Brain microvascular endothelial cell (primary cell): ENCODE measurements around the gene KIF21A.
A peak's percentile ranks its signal among the peaks of the same experiment; 100 is the strongest.

ENCODE experiments used
- DNase-seq: peaks from one replicate; pipeline ENCODE4 v3.0.0-alpha.2; 2020
- H3K27ac ChIP-seq: fragments of 250-450 bp; sonication (Bioruptor Pico); 2 replicates; pipeline ENCODE4 v1.5.1; 2020; ENCODE audit warnings: mild to moderate bottlenecking, moderate library complexity
- H3K27me3 ChIP-seq: fragments of 250-450 bp; sonication (Bioruptor Pico); replicated peaks from 2 replicates; pipeline ENCODE4 v1.5.1; 2020; ENCODE audit warnings: mild to moderate bottlenecking
- H3K36me3 ChIP-seq: fragments of 250-450 bp; sonication (Bioruptor Pico); replicated peaks from 2 replicates; pipeline ENCODE4 v1.5.1; 2020; ENCODE audit warnings: mild to moderate bottlenecking
- H3K4me3 ChIP-seq: 2 replicates; pipeline ENCODE4 v1.5.1; 2011; ENCODE audit warnings: low read depth, mild to moderate bottlenecking, control low read depth, low read length, moderate library complexity
- in situ Hi-C: cut with HindIII; loops from 2 replicates; pipeline ENCODE4 v1.10.0; 2017; ENCODE audit warnings: low sequenced_read_pairs, low pct_ligation_motif_present
- TF ChIP-seq, protein P1 (sequence below): IDR thresholded peaks from 2 replicates; pipeline ENCODE4 v1.5.1; 2011; ENCODE audit warnings: low read depth, mild to moderate bottlenecking, moderate library complexity, low read length, control low read depth, inconsistent platforms; ENCODE audit errors: missing control alignments

KIF21A gene

DNA sequence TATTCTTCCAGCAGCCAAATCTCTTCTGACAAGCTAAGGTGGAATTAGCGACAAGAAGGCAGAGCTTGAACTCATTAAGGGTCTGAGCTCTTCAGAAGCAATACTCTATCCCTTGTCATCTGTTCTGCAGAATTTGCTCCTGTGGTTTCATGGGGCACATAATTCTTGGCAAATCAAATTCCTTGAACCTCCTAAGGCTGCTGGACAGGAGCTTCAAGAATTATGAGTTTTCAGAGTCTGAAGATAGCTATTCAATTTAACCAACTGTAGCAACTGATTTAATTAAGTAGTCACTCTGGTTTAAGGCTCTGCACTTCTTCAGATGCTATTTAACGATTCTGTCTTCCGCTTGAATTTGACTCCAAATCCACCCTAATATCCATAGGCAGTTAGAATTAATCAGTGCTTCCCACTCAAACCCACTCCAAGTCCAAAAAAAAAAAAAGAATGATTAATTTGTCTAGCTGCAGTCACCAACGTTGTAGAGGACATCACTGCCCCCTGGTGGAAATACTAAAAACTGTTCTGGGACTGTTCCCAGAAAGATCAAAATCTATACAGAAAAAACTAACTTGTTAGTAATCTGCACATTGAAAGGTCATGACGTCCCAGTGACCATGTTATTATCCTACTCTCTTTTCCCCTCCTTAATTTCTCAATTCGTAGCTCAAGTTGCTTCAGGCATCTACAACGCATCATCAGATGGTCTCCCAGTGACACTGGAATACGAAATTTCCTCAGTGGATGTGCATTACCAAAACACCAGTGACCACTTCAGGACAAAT is 169.9 kb downstream of the KIF21A start:
- no peaks in the 10 kb centered on the region for H3K36me3 ChIP-seq
- H3K27me3 ChIP-seq = no peaks in the 10 kb centered on the region
- no peak overlapping the region for H3K4me3 ChIP-seq
- TF ChIP-seq, protein P1, sequence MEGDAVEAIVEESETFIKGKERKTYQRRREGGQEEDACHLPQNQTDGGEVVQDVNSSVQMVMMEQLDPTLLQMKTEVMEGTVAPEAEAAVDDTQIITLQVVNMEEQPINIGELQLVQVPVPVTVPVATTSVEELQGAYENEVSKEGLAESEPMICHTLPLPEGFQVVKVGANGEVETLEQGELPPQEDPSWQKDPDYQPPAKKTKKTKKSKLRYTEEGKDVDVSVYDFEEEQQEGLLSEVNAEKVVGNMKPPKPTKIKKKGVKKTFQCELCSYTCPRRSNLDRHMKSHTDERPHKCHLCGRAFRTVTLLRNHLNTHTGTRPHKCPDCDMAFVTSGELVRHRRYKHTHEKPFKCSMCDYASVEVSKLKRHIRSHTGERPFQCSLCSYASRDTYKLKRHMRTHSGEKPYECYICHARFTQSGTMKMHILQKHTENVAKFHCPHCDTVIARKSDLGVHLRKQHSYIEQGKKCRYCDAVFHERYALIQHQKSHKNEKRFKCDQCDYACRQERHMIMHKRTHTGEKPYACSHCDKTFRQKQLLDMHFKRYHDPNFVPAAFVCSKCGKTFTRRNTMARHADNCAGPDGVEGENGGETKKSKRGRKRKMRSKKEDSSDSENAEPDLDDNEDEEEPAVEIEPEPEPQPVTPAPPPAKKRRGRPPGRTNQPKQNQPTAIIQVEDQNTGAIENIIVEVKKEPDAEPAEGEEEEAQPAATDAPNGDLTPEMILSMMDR = peak; percentile 69
- H3K27ac ChIP-seq = no peak overlapping the region
- DNase-seq = peak; percentile 40
- in situ Hi-C loops = no loop called here

- Histone ChIP-seq H3K4me3 (no peak overlapping the region), H3K36me3 (no peaks in the 10 kb centered on the region), H3K27me3 (no peaks in the 10 kb centered on the region), H3K27ac (no peak overlapping the region)
- no peak for DNase-seq
- TF ChIP-seq, protein P1 = no peak
- in situ Hi-C loops = no loop called here
Observed at GRCh38 chr12:39269492-39269891, 173.4 kb downstream of the KIF21A start.

- Histone ChIP-seq H3K4me3 (no peak overlapping the region), H3K27ac (no peak overlapping the region), H3K36me3 (no peaks in the 10 kb centered on the region), H3K27me3 (no peaks in the 10 kb centered on the region)
- TF ChIP-seq, protein P1 = no peak
- in situ Hi-C loops = no loop called here
- no peak for DNase-seq
Observed at GRCh38 chr12:39267886-39268285, 175.0 kb downstream of the KIF21A start.

- no peak overlapping the region for H3K4me3 ChIP-seq
- in situ Hi-C loops = no loop called here
- TF ChIP-seq, protein P1 = no peak
- no peaks in the 10 kb centered on the region for H3K36me3 ChIP-seq
- DNase-seq = no peak
- no peaks in the 10 kb centered on the region for H3K27me3 ChIP-seq
- H3K27ac ChIP-seq = no peak overlapping the region
Observed at GRCh38 chr12:39252628-39253027, 190.3 kb downstream of the KIF21A start.
